HepG2 (cell line): ENCODE results near the gene UBAP1L. TPM values are rescaled to one million over a fixed set of nuclear protein-coding genes. Genes with fewer than 3 reads are reported as not detected.

ENCODE experiments used
- ATF4 ChIP-seq, 2 experiments: fragments of 450-650 bp in 1 of 2; sonication (generic) in 1 of 2; formaldehyde crosslinking; IDR thresholded peaks; 2 replicates each; pipeline versions ENCODE4 v1.5.0 to v1.8.0; 2020 to 2022; ENCODE audit warnings: mild to moderate bottlenecking in 1 of 2, missing genetic modification reagents in 1 of 2
- HMGXB4 ChIP-seq, 2 experiments: sonication (generic) in 1 of 2; formaldehyde crosslinking in 1 of 2; IDR thresholded peaks; 2 replicates each; pipeline versions ENCODE4 v1.4.0 to v1.6.1; 2018 to 2020; ENCODE audit warnings: missing genetic modification reagents in 2 of 2, borderline replicate concordance in 1 of 2, low read depth in 1 of 2, mild to moderate bottlenecking in 1 of 2, missing biosample characterization in 1 of 2
- KLF13 ChIP-seq: sonication (generic); formaldehyde crosslinking; IDR thresholded peaks from 2 replicates; pipeline ENCODE4 v1.4.0; 2020; ENCODE audit warnings: mild to moderate bottlenecking, missing genetic modification reagents
- MAFG ChIP-seq: sonication (generic); formaldehyde crosslinking; IDR thresholded peaks from 2 replicates; pipeline ENCODE4 v1.5.1; 2020; ENCODE audit warnings: mild to moderate bottlenecking, missing genetic modification reagents
- POGK ChIP-seq: sonication (generic); formaldehyde crosslinking; conservative IDR thresholded peaks from 2 replicates; pipeline ENCODE4 v1.8.0; 2022; ENCODE audit warnings: mild to moderate bottlenecking, moderate library complexity, missing genetic modification reagents
- SKI ChIP-seq: fragments of 450-650 bp; IDR thresholded peaks from one replicate; pipeline ENCODE4 v1.6.1; 2018; ENCODE audit warnings: mild to moderate bottlenecking; ENCODE audit not compliant: partially characterized antibody
- THAP8 ChIP-seq: sonication (generic); formaldehyde crosslinking; IDR thresholded peaks from 2 replicates; pipeline ENCODE4 v1.5.1; 2020; ENCODE audit warnings: missing genetic modification reagents, mild to moderate bottlenecking, borderline replicate concordance
- ZBTB4 ChIP-seq: sonication (generic); formaldehyde crosslinking; IDR thresholded peaks from 2 replicates; pipeline ENCODE4 v1.4.0; 2020; ENCODE audit warnings: missing genetic modification reagents, mild to moderate bottlenecking, borderline replicate concordance
- ZKSCAN8 ChIP-seq: IDR thresholded peaks from 2 replicates; pipeline ENCODE4 v1.6.1; 2016; ENCODE audit warnings: borderline replicate concordance, missing genetic modification reagents, missing compliant biosample characterization
- polyA plus RNA-seq, 8 experiments: library from polyadenylated mRNA; depleted of rRNA in 3 of 8; stranded (reverse) in 7 of 8; unstranded in 1 of 8; fragments of >200 nt; fragmentation: Illumina TruSeq in 4 of 8; extraction: Trizol in 4 of 8; gene quantifications; 2 replicates each; pipeline versions ENCODE4 v1.2.1 to v1.2.3, GENCODE V29; 2011 to 2016; ENCODE audit warnings: low read depth in 4 of 8, missing spikeins in 1 of 8, mixed read lengths in 1 of 8; ENCODE audit not compliant: insufficient read depth in 1 of 8
- total RNA-seq, 5 experiments: library from RNA; depleted of rRNA; stranded (reverse); fragments of >200 nt; fragmentation: Illumina TruSeq; extraction: Trizol; gene quantifications; 2 replicates each; pipeline ENCODE4 v1.2.3, GENCODE V29; 2016; ENCODE audit warnings: low read depth in 1 of 5

The UBAP1L gene
- total and polyA plus RNA-seq, 2 of the 13 experiments (the other 11 are each of a cell fraction or from before 2014, with no cell fraction given), result 0.86 to 1.4 TPM

- TF ChIP-seq ZBTB4 (CRISPR knock-in tag), result no peak
- no peak for TF ChIP-seq ATF4 (CRISPR knock-in tag; IDR thresholded peaks at IDR 0.05)
- TF ChIP-seq SKI, result no peak
- TF ChIP-seq THAP8 (CRISPR knock-in tag), result no peak
- no peak for TF ChIP-seq HMGXB4 (CRISPR knock-in tag; IDR thresholded peaks at IDR 0.05; ENCODE audit: borderline replicate concordance in 1 of 2, low read depth in 1 of 2)
- TF ChIP-seq KLF13 (CRISPR knock-in tag), result no peak
- no peak for TF ChIP-seq POGK (CRISPR knock-in tag)
- no peak for TF ChIP-seq ZKSCAN8 (CRISPR knock-in tag)
- no peak for TF ChIP-seq MAFG
Measured at GRCh38 chr15:65110676-65111292, 4.2 kb downstream of the UBAP1L start (continued).
